Measurements from ENCODE around the gene GPR108.

- no peak for TF ChIP-seq YY1 (IDR thresholded peaks at IDR 0.05; ENCODE audit: low read depth)
- TF ChIP-seq CREB1 (IDR thresholded peaks at IDR 0.05; ENCODE audit: low read depth), result no peak
Measured at GRCh38 chr19:6724631-6725492, 12.5 kb downstream of the GPR108 start.
